Measurements from ENCODE around the gene BEX2. TPM values are rescaled to one million over a fixed set of nuclear protein-coding genes. Genes with fewer than 3 reads are reported as not detected.
"Not testable (repeated sequence)": the region's sequence is repeated elsewhere in the genome, so short reads cannot be mapped to it uniquely, and the experiment has no call there.

Gene BEX2
- total RNA-seq (2014; rRNA removed) (1.6 and 2.8 TPM in 2 replicates), Bru-seq, nascent RNA (percentile 45 among the genes with signal in this experiment), BruChase-seq, experiment 1, labeled RNA remaining after a 6-hour chase (percentile 56 among the genes with signal in this experiment), BruChase-seq, experiment 2, labeled RNA remaining after a 2-hour chase (percentile 47 among the genes with signal in this experiment)
- long read RNA-seq, partial matches to known transcripts = 1 of 3 reads
- long read RNA-seq, other reads (novel, unspliced or antisense) = 2 of 3 reads

DNA sequence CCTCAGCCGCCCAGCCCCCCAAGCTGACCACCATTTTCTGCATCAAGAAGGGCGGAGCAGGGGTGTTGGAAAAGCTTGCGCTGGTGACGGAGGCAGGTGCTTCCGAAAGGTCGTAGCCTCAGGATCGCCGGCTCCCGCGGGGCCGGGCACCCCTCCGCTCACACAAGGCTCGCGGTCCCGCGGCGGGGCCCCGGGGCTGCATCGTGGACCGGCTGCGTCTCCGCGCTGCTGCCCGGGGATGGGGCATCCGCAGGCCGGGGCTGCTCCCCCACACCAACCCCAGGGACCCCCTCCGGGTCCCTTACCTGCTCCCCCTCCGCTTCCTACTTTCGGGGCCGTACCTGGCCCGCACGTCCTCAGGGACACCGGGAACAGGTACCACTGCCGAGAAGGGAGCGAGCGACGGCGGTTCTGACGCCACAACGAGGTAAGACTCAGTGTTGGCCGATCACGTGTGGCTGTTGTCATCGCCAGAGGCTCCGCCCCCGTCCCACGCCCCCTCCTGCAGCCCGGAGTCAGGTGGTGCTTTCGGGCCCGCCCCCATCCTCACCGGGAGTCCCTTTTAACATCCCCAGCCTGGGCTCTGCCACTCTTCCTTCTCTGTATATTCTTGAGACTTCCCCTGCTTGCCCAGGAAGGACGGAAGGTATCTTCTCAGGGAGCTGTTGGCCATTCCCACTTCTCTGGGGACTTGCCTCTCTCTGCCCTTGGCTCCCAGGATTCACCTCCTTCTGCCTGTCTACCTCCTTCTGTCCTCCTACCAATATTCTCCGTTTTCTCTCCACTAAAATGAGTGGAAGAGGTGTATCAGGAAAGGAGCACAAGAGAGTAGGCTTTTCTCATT lies at the start of gene BEX2:
TSS of gene BEX2 (minus strand) at position 436 of the 844 bp plus-strand sequence. CDS start 1,014 bp downstream, outside the sequence.
- Histone ChIP-seq H4K20me1 (ENCODE audit: low read length) (no peaks in the 10 kb centered on the region), H3F3A (ENCODE audit: low read length, unreplicated experiment) (no peaks in the 10 kb centered on the region), H3K9me2 (replicated peaks; ENCODE audit: low read length) (no peaks in the 10 kb centered on the region), H3K4me3 (ENCODE audit: low read length) (peak within 1 kb of the TSS; percentile 68), H3K9ac (ENCODE audit: low read length) (no peak within 1 kb of the TSS), H3K9me3 (ENCODE audit: low read length) (no peaks in the 10 kb centered on the region), H3K27me3 (ENCODE audit: low read length) (0 out of 2 replicates have a peak, but pooled peaks cover 5% of the 10 kb centered on the region), H3K4me1 (ENCODE audit: insufficient read depth, low read length) (peaks cover 3% of the 10 kb centered on the region; the same call in 1 of the 2 replicates), H3K36me3 (ENCODE audit: low read depth, low read length) (no peaks in the 10 kb centered on the region), H2AFZ (ENCODE audit: low read length) (peak within 1 kb of the TSS; percentile 83), H3K27ac (ENCODE audit: low read length) (no peak within 1 kb of the TSS), H3K4me2 (ENCODE audit: low read length) (peak within 1 kb of the TSS; percentile 84), H3K79me2 (ENCODE audit: low read length) (no peaks in the 10 kb centered on the region)
- ATAC-seq (peak; percentile 89), DNase-seq (peak; percentile 58)
- TF ChIP-seq, protein P1, sequence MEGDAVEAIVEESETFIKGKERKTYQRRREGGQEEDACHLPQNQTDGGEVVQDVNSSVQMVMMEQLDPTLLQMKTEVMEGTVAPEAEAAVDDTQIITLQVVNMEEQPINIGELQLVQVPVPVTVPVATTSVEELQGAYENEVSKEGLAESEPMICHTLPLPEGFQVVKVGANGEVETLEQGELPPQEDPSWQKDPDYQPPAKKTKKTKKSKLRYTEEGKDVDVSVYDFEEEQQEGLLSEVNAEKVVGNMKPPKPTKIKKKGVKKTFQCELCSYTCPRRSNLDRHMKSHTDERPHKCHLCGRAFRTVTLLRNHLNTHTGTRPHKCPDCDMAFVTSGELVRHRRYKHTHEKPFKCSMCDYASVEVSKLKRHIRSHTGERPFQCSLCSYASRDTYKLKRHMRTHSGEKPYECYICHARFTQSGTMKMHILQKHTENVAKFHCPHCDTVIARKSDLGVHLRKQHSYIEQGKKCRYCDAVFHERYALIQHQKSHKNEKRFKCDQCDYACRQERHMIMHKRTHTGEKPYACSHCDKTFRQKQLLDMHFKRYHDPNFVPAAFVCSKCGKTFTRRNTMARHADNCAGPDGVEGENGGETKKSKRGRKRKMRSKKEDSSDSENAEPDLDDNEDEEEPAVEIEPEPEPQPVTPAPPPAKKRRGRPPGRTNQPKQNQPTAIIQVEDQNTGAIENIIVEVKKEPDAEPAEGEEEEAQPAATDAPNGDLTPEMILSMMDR (conservative IDR thresholded peaks at IDR 0.05; ENCODE audit: low read depth, low read length) = no peak
- TF ChIP-seq EZH2 (IDR thresholded peaks at IDR 0.05; ENCODE audit: low read length, unreplicated experiment) = no peak
- no peak for TF ChIP-seq EZH2phosphoT487 (IDR thresholded peaks at IDR 0.05; ENCODE audit: borderline replicate concordance, low read length)
- no TSS peak for BruUV-seq (replicated peaks)
- POLR2A ChIA-PET (ENCODE audit: unreplicated experiment) = no interaction called here
- intact Hi-C loops (cut with micrococcal nuclease) = no loop called here
- CTCF ChIA-PET = no interaction called here

DNA sequence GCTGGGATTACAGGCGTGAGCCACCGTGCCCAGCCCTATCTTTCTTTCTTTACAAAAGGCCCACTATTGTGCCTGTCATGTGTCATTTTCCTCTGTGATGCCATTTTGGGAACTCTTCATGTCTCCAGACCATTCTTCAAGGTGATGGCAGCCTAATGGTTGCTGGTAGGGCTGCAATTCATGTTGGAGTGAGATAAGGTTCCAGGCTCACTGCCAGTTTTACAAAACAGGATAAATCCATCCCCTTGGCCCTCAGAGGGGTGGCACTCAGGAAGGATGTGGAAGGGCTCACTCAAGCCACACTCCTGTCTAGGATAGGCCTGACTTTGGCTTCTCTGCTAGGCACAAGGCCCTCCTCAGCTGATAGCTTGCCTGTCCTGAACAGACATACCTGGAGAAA lies 49.3 kb upstream of the BEX2 start:
- CTCF ChIA-PET = no interaction called here
- H2AFZ ChIP-seq (ENCODE audit: low read length) = no peak overlapping the region
- H3K27ac ChIP-seq (ENCODE audit: low read length) = no peak overlapping the region
- H3K9ac ChIP-seq (ENCODE audit: low read length) = no peak overlapping the region
- no peak for TF ChIP-seq EZH2 (IDR thresholded peaks at IDR 0.05; ENCODE audit: low read length, unreplicated experiment)
- no peak overlapping the region for H3K4me2 ChIP-seq (ENCODE audit: low read length)
- H3K9me2 ChIP-seq (replicated peaks; ENCODE audit: low read length) = no peaks in the 10 kb centered on the region
- BruUV-seq (replicated peaks) = no TSS peak
- H3K36me3 ChIP-seq (ENCODE audit: low read depth, low read length) = no peaks in the 10 kb centered on the region
- POLR2A ChIA-PET (ENCODE audit: unreplicated experiment) = no interaction called here
- intact Hi-C loops (cut with micrococcal nuclease) = no loop called here
- DNase-seq = no peak
- no peaks in the 10 kb centered on the region for H3K9me3 ChIP-seq (ENCODE audit: low read length)
- no peak for ATAC-seq
- H3K79me2 ChIP-seq (ENCODE audit: low read length) = peaks cover 16% of the 10 kb centered on the region
- H3K4me3 ChIP-seq (ENCODE audit: low read length) = no peak overlapping the region
- no peaks in the 10 kb centered on the region for H4K20me1 ChIP-seq (ENCODE audit: low read length)
- no peaks in the 10 kb centered on the region for H3K27me3 ChIP-seq (ENCODE audit: low read length)
- H3F3A ChIP-seq (ENCODE audit: low read length, unreplicated experiment) = no peaks in the 10 kb centered on the region
- peaks cover 18% of the 10 kb centered on the region; the same call in 1 of the 2 replicates for H3K4me1 ChIP-seq (ENCODE audit: insufficient read depth, low read length)

DNA sequence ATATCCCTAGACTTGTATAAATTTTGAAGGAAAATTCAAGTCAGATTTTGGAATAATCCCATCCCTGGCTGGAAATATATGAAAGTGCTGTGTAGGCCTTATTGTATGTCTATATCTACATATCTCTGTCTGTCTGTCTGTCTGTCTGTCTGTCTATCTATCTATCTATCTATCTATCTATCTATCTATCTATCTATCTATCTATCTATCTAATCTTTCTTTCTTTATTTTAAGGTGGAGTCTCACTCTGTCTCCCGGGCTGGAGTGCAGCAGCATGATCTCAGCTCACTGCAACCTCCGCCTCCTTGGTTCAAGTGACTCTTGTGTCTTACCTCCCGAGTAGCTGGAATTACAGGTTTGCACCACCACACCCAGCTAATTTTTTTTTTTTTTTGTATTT lies 48.8 kb upstream of the BEX2 start:
- intact Hi-C loops (cut with micrococcal nuclease) = loop anchor here (5.0 kb wide), 1 partner anchor 103 kb away; no protein-coding TSS in a partner anchor
- H4K20me1 ChIP-seq (ENCODE audit: low read length); H3K27ac ChIP-seq (ENCODE audit: low read length); H3K4me2 ChIP-seq (ENCODE audit: low read length); H3F3A ChIP-seq (ENCODE audit: low read length, unreplicated experiment); H3K9me3 ChIP-seq (ENCODE audit: low read length); ATAC-seq; BruUV-seq (replicated peaks); DNase-seq; H2AFZ ChIP-seq (ENCODE audit: low read length); H3K27me3 ChIP-seq (ENCODE audit: low read length); H3K9ac ChIP-seq (ENCODE audit: low read length); H3K9me2 ChIP-seq (replicated peaks; ENCODE audit: low read length); H3K36me3 ChIP-seq (ENCODE audit: low read depth, low read length); CTCF ChIA-PET; POLR2A ChIA-PET (ENCODE audit: unreplicated experiment); H3K4me3 ChIP-seq (ENCODE audit: low read length): not testable (repeated sequence)
- peaks cover 16% of the 10 kb centered on the region for H3K79me2 ChIP-seq (ENCODE audit: low read length)
- H3K4me1 ChIP-seq (ENCODE audit: insufficient read depth, low read length) = peaks cover 18% of the 10 kb centered on the region; the same call in 1 of the 2 replicates

Data from PC-3 (cell line).